Activated T-helper 1 cell treated with anti-CD3 and anti-CD28 coated beads, Interleukin-12 subunit alpha, Interleukin-12 subunit beta, Interleukin-2, Interleukin-4 antibody, amounts not matched to agents 30 ng/mL and 10 ng/mL and 1 ng/mL, durations not matched to agents 14 hours and 24 hours and 36 hours (primary cell): Measurements from ENCODE around the gene SLC9A6. TPM values are rescaled to one million over a fixed set of nuclear protein-coding genes. Genes with fewer than 3 reads are reported as not detected.

ENCODE experiments used
- DNase-seq: peaks from one replicate; pipeline ENCODE4 v3.0.0; 2021; ENCODE audit warnings: low spot score
- H3K27ac Mint-ChIP-seq: one replicate; pipeline ENCODE4 v1.8.0; 2021; ENCODE audit warnings: mild to moderate bottlenecking, mixed read lengths
- H3K27me3 Mint-ChIP-seq: one replicate; pipeline ENCODE4 v1.8.0; 2022; ENCODE audit warnings: mild to moderate bottlenecking, moderate library complexity, mixed read lengths; ENCODE audit not compliant: insufficient read depth
- H3K36me3 Mint-ChIP-seq: one replicate; pipeline ENCODE4 v1.8.0; 2021; ENCODE audit warnings: low read depth, mixed read lengths
- H3K4me1 Mint-ChIP-seq: one replicate; pipeline ENCODE4 v1.8.0; 2021; ENCODE audit warnings: low read depth, mixed read lengths
- H3K4me3 Mint-ChIP-seq: one replicate; pipeline ENCODE4 v1.8.0; 2021; ENCODE audit warnings: mild to moderate bottlenecking, moderate library complexity, mixed read lengths
- H3K9me3 Mint-ChIP-seq: one replicate; pipeline ENCODE4 v1.8.0; 2021; ENCODE audit warnings: mixed read lengths
- intact Hi-C: fragments of 100-400 bp; cut with micrococcal nuclease; formaldehyde crosslinking; loops from one replicate; pipeline ENCODE4 v1.15.1; 2024
- total RNA-seq: library from RNA; stranded (reverse); gene quantifications from 2 replicates; pipeline ENCODE4 v1.2.3, GENCODE V29; 2022

SLC9A6 gene
- total RNA-seq, 1 donor from 2014 or later: 13.4 TPM

- Mint-ChIP-seq H3K27me3 (no peaks in the 10 kb centered on the region), H3K36me3 (no peaks in the 10 kb centered on the region), H3K9me3 (no peaks in the 10 kb centered on the region), H3K27ac (peak overlapping the region; percentile 86), H3K4me1 (peaks cover 51% of the 10 kb centered on the region), H3K4me3 (peak overlapping the region; percentile 92)
- DNase-seq: no peak
- intact Hi-C loops: loop anchor here (1.0 to 5.0 kb wide), 4 partner anchors 10 to 512 kb away; partner anchors contain the start of genes FHL1, HTATSF1 and MAP7D3
Observed at GRCh38 chrX:135984791-135985156, 461 bp upstream of the SLC9A6 start.

GRCh38 chrX:135985973-135986310, 707 bp downstream of the SLC9A6 start:
- H3K4me1 Mint-ChIP-seq: peaks cover 52% of the 10 kb centered on the region

GRCh38 chrX:135988245-135988644, 3.0 kb downstream of the SLC9A6 start:
- H3K4me3 Mint-ChIP-seq: no peak overlapping the region
- H3K9me3 Mint-ChIP-seq: no peaks in the 10 kb centered on the region
- H3K36me3 Mint-ChIP-seq: peaks cover 12% of the 10 kb centered on the region
- DNase-seq: no peak
- no peaks in the 10 kb centered on the region for H3K27me3 Mint-ChIP-seq
- H3K4me1 Mint-ChIP-seq: peaks cover 56% of the 10 kb centered on the region
- H3K27ac Mint-ChIP-seq: no peak overlapping the region
- intact Hi-C loops: loop anchor here (5.0 kb wide), 1 partner anchor 159 kb away; the partner anchor contains the start of gene FHL1

More at GRCh38 chrX:135985973-135986310, 707 bp downstream of the SLC9A6 start:
- intact Hi-C loops: loop anchor here (1.0 to 5.0 kb wide), 4 partner anchors 12 to 511 kb away; partner anchors contain the start of genes FHL1, HTATSF1 and MAP7D3
- Mint-ChIP-seq H3K4me3 (peak overlapping the region; percentile 92), H3K36me3 (peaks cover 2% of the 10 kb centered on the region), H3K9me3 (no peaks in the 10 kb centered on the region), H3K27me3 (no peaks in the 10 kb centered on the region), H3K27ac (peak overlapping the region; percentile 55)
- no peak for DNase-seq

- no peaks in the 10 kb centered on the region for H3K27me3 Mint-ChIP-seq
- peaks cover 28% of the 10 kb centered on the region for H3K36me3 Mint-ChIP-seq
- DNase-seq: no peak
- H3K27ac Mint-ChIP-seq: no peak overlapping the region
- intact Hi-C loops: no loop called here
- H3K4me1 Mint-ChIP-seq: no peaks in the 10 kb centered on the region
- no peaks in the 10 kb centered on the region for H3K9me3 Mint-ChIP-seq
- no peak overlapping the region for H3K4me3 Mint-ChIP-seq
Observed at GRCh38 chrX:136015016-136015415, 29.8 kb downstream of the SLC9A6 start.

DNA sequence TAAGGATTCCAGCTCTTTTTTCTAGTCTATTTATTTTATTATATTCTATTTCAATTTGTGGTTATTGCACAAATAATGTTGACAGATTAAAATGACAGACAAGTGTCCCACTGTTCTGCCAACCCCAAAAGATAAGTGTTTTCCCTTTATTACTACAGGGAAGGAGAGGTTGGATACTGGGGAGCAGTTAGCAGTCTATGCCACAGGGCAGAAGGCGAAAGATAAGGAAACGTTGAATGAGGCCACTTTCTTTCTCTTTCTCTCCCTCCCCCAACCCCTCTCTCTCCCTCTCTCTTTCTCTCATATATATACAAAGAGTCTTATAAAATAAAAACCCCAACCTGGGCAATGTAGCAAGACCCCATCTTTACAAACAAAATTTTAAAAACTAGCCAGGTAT, 31.6 kb downstream of the SLC9A6 start:
- intact Hi-C loops: no loop called here
- no peaks in the 10 kb centered on the region for H3K9me3 Mint-ChIP-seq
- no peak overlapping the region for H3K27ac Mint-ChIP-seq
- H3K4me1 Mint-ChIP-seq: peaks cover 5% of the 10 kb centered on the region
- no peak overlapping the region for H3K4me3 Mint-ChIP-seq
- no peaks in the 10 kb centered on the region for H3K27me3 Mint-ChIP-seq
- peaks cover 32% of the 10 kb centered on the region for H3K36me3 Mint-ChIP-seq
- DNase-seq: no peak

DNA sequence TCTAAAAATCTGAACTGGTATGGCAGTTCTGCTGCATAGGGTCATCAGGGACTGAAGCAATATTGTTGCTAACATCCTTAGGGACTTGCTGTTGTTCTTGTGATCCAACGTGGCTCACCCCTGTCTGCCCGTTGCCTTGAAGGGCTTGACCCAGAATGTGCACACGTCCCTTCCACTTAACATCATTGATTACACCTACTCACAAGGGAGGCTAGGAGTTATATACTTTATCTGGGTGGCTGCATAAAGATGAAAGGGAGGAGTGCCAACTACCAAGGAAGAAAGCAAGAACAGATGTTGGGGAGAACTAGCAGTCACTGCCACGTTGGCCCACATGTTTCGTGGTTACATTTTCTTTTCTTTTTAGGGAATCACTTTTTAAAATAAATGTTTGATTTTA, 34.0 kb downstream of the SLC9A6 start:
- intact Hi-C loops: no loop called here
- Mint-ChIP-seq H3K27ac (no peak overlapping the region), H3K4me1 (peaks cover 5% of the 10 kb centered on the region), H3K27me3 (no peaks in the 10 kb centered on the region), H3K4me3 (no peak overlapping the region), H3K36me3 (peaks cover 31% of the 10 kb centered on the region), H3K9me3 (no peaks in the 10 kb centered on the region)
- no peak for DNase-seq

- DNase-seq: no peak
- no peak overlapping the region for H3K4me3 Mint-ChIP-seq
- no peaks in the 10 kb centered on the region for H3K27me3 Mint-ChIP-seq
- H3K27ac Mint-ChIP-seq: no peak overlapping the region
- no peaks in the 10 kb centered on the region for H3K9me3 Mint-ChIP-seq
- intact Hi-C loops: loop anchor here (10.0 kb wide), 2 partner anchors 554 to 674 kb away; no protein-coding TSS in a partner anchor
- peaks cover 5% of the 10 kb centered on the region for H3K4me1 Mint-ChIP-seq
- peaks cover 34% of the 10 kb centered on the region for H3K36me3 Mint-ChIP-seq
Observed at GRCh38 chrX:136021160-136021559, 35.9 kb downstream of the SLC9A6 start.

DNA sequence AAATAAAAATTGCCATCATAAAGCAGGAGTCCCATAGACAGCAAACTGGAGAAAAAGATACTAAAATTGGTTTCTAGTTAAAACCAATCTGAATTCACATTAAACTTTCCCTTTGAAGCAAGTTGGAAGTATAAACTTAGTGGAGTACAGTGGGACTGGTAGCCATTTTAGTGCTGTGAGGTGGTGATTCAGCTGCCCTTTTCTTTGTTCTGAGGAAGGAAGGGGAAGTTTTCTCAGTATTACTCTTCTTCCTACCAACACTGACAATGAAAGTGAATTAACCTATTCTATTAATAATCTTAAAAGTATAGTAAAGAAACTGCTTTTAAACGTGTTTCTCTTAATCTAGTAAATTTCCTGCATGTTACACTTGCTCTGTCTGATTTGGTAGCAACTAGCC, 36.7 kb downstream of the SLC9A6 start:
- H3K9me3 Mint-ChIP-seq: no peaks in the 10 kb centered on the region
- no peak overlapping the region for H3K27ac Mint-ChIP-seq
- intact Hi-C loops: loop anchor here (10.0 kb wide), 2 partner anchors 553 to 673 kb away; no protein-coding TSS in a partner anchor

GRCh38 chrX:136025091-136025490, 39.9 kb downstream of the SLC9A6 start:
- Mint-ChIP-seq H3K27ac (no peak overlapping the region), H3K27me3 (no peaks in the 10 kb centered on the region), H3K9me3 (no peaks in the 10 kb centered on the region), H3K36me3 (peaks cover 19% of the 10 kb centered on the region), H3K4me1 (peaks cover 5% of the 10 kb centered on the region), H3K4me3 (no peak overlapping the region)
- intact Hi-C loops: loop anchor here (10.0 kb wide), 2 partner anchors 550 to 670 kb away; no protein-coding TSS in a partner anchor
- no peak for DNase-seq

More for the DNA sequence above, 36.7 kb downstream of the SLC9A6 start:
- DNase-seq: no peak
- H3K4me3 Mint-ChIP-seq: no peak overlapping the region
- H3K27me3 Mint-ChIP-seq: no peaks in the 10 kb centered on the region
- peaks cover 5% of the 10 kb centered on the region for H3K4me1 Mint-ChIP-seq
- H3K36me3 Mint-ChIP-seq: peaks cover 33% of the 10 kb centered on the region

DNA sequence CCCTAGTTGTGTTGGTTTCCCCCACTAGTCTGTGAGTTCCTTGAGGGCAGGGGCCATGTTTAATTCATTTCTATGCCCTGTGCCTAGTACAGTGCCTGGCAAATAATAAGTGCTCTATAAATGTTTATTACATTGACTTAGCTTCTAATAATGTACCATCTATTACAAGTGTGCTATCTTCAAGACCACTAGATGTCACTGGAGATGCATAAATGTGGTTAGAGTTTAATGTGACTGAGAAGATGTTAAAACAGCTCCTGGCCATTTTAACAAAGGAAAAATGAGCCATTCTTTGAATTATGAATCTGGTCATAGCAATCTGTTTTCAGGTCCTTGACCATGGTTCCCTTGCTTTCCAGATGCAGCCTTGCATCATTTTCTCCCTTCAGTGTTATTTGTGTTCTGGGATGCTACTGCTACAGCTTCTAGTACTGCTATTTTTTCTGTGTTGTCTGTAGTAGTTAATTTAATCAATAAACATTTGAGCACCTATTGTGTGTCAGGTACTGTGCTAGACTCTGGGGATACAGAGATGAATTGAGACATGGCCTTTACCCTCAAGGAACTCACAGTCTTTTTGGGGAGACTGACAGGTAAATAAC, 43.2 kb downstream of the SLC9A6 start:
- no peak for DNase-seq
- no peaks in the 10 kb centered on the region for H3K9me3 Mint-ChIP-seq
- H3K27ac Mint-ChIP-seq: no peak overlapping the region
- H3K27me3 Mint-ChIP-seq: no peaks in the 10 kb centered on the region
- H3K4me1 Mint-ChIP-seq: no peaks in the 10 kb centered on the region
- no peak overlapping the region for H3K4me3 Mint-ChIP-seq
- intact Hi-C loops: loop anchor here (1.0 to 10.0 kb wide), 6 partner anchors 134 to 666 kb away; no protein-coding TSS in a partner anchor
- peaks cover 17% of the 10 kb centered on the region for H3K36me3 Mint-ChIP-seq

GRCh38 chrX:136029766-136030165, 44.5 kb downstream of the SLC9A6 start:
- intact Hi-C loops: loop anchor here (2.0 to 10.0 kb wide), 3 partner anchors 171 to 665 kb away; no protein-coding TSS in a partner anchor
- peaks cover 15% of the 10 kb centered on the region for H3K36me3 Mint-ChIP-seq
- DNase-seq: no peak
- no peak overlapping the region for H3K4me3 Mint-ChIP-seq
- H3K4me1 Mint-ChIP-seq: no peaks in the 10 kb centered on the region
- H3K27ac Mint-ChIP-seq: no peak overlapping the region
- H3K27me3 Mint-ChIP-seq: no peaks in the 10 kb centered on the region
- no peaks in the 10 kb centered on the region for H3K9me3 Mint-ChIP-seq

- Mint-ChIP-seq H3K9me3 (no peaks in the 10 kb centered on the region), H3K36me3 (peaks cover 13% of the 10 kb centered on the region), H3K4me3 (no peak overlapping the region), H3K4me1 (no peaks in the 10 kb centered on the region), H3K27me3 (no peaks in the 10 kb centered on the region), H3K27ac (no peak overlapping the region)
- DNase-seq: no peak
- intact Hi-C loops: no loop called here
Observed at GRCh38 chrX:136030303-136031191, 45.3 kb downstream of the SLC9A6 start.

DNA sequence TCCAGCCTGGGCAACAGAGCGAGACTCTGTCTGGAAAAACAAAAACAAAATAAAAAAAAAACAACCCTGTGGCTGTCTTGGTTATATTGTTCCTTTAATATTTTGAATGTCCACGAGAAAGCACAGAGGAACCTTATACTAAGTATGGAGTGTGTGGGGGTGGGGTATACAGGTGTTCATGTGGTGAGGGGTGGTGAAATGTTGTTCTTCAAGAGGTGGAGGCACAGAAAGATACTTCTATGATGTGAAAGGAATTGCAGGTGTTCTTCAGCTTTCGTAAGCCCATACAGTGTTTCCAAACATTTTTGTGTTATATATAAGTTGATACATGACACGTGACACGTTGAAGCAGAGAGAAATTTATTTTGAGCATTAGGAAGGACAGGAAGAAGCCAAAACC, 46.4 kb downstream of the SLC9A6 start:
- no peak for DNase-seq
- Mint-ChIP-seq H3K4me3 (no peak overlapping the region), H3K9me3 (no peaks in the 10 kb centered on the region), H3K36me3 (peaks cover 15% of the 10 kb centered on the region), H3K4me1 (no peaks in the 10 kb centered on the region), H3K27me3 (no peaks in the 10 kb centered on the region), H3K27ac (no peak overlapping the region)
- intact Hi-C loops: no loop called here
